HUES48 (cell line): ENCODE data around the gene PDZD2.

ENCODE experiments used
- H3K27ac ChIP-seq: one replicate; pipeline ENCODE4 v1.7.0; 2013; ENCODE audit warnings: low read depth, low read length, inconsistent platforms
- H3K27me3 ChIP-seq: 2 replicates; pipeline ENCODE4 v1.6.1; 2013; ENCODE audit warnings: mild to moderate bottlenecking, low read length; ENCODE audit not compliant: control insufficient read depth, insufficient read depth
- H3K36me3 ChIP-seq: 2 replicates; pipeline ENCODE4 v1.6.1; 2013; ENCODE audit warnings: low read length; ENCODE audit not compliant: control insufficient read depth, insufficient read depth
- H3K4me1 ChIP-seq: 2 replicates; pipeline ENCODE4 v1.6.1; 2013; ENCODE audit warnings: mild to moderate bottlenecking, low read length; ENCODE audit not compliant: control insufficient read depth, insufficient read depth
- H3K4me3 ChIP-seq: 2 replicates; pipeline ENCODE4 v1.5.1; 2013; ENCODE audit warnings: mild to moderate bottlenecking, low read depth, low read length
- H3K9ac ChIP-seq: 2 replicates; pipeline ENCODE4 v1.6.1; 2013; ENCODE audit warnings: mild to moderate bottlenecking, low read depth, low read length, moderate library complexity
- H3K9me3 ChIP-seq: 2 replicates; pipeline ENCODE4 v1.6.1; 2013; ENCODE audit warnings: low read length; ENCODE audit not compliant: control insufficient read depth, insufficient read depth

Gene PDZD2

DNA sequence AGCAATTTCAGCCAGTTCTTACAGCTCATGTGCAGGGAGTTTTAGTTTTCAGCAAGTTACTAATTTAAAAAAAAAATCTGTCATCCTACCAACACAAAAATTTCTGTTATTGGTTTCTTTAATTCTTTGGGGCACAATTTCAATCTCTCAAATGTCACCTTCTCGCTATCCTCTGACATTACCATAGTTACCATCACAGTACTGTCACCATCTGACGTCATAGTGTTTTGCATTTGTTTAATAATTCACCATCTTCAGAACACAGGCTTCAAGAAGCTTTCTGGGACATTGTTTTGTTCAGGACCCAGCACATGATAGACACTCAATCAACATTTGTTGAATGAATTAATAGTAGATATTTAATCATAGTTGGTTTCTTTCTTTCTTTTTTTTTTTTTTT is 155.1 kb downstream of the PDZD2 start:
- H3K9me3 ChIP-seq: no peaks in the 10 kb centered on the region
- no peaks in the 10 kb centered on the region for H3K4me1 ChIP-seq
- no peak overlapping the region for H3K27ac ChIP-seq

DNA sequence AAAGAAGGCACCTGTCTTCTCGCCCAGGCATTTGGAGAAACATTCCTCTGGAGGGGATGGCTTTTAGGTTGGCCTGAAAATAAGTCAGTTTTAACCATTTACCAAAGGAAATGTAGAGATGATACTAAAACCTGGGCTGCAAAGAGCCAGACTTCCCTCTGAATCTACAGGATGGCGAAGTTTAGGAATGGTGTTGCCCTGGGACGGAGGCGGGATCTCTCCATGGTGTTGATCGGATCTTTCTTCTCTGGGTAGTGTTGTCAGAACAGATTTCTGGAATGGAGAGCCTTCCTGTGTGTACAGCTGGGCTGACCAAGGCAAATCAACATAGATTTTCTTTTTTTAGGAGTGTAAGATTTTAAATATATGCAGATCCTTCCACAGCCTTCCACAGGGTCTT is 159.2 kb downstream of the PDZD2 start:
- no peak overlapping the region for H3K9ac ChIP-seq
- no peaks in the 10 kb centered on the region for H3K9me3 ChIP-seq
- H3K27me3 ChIP-seq: no peaks in the 10 kb centered on the region
- no peak overlapping the region for H3K27ac ChIP-seq
- H3K36me3 ChIP-seq: no peaks in the 10 kb centered on the region
- no peak overlapping the region for H3K4me3 ChIP-seq
- H3K4me1 ChIP-seq: no peaks in the 10 kb centered on the region

More for the DNA sequence above, 155.1 kb downstream of the PDZD2 start:
- no peaks in the 10 kb centered on the region for H3K36me3 ChIP-seq
- H3K9ac ChIP-seq: no peak overlapping the region
- H3K27me3 ChIP-seq: no peaks in the 10 kb centered on the region
- no peak overlapping the region for H3K4me3 ChIP-seq

DNA sequence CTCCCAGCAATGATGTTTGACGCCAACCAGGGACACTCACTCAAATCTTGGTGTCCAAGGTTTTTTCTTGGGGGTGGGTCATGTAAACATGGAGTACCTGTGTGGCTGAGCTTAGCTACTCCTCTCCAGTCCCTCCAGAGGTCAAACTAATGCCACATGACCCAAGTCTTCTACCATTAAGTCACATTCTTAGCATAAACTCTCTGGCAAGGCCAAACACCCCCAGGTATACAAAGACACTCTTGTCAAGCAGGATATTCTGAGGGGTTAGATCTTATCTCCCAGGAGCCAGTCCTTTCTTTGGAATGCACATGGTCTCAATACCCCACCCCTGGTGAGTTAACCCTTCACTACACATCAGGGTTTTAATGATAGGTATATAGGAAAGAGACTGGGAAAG is 161.4 kb downstream of the PDZD2 start:
- Histone ChIP-seq H3K4me3 (no peak overlapping the region), H3K9ac (no peak overlapping the region), H3K27me3 (no peaks in the 10 kb centered on the region), H3K36me3 (no peaks in the 10 kb centered on the region), H3K9me3 (no peaks in the 10 kb centered on the region), H3K27ac (no peak overlapping the region), H3K4me1 (no peaks in the 10 kb centered on the region)

DNA sequence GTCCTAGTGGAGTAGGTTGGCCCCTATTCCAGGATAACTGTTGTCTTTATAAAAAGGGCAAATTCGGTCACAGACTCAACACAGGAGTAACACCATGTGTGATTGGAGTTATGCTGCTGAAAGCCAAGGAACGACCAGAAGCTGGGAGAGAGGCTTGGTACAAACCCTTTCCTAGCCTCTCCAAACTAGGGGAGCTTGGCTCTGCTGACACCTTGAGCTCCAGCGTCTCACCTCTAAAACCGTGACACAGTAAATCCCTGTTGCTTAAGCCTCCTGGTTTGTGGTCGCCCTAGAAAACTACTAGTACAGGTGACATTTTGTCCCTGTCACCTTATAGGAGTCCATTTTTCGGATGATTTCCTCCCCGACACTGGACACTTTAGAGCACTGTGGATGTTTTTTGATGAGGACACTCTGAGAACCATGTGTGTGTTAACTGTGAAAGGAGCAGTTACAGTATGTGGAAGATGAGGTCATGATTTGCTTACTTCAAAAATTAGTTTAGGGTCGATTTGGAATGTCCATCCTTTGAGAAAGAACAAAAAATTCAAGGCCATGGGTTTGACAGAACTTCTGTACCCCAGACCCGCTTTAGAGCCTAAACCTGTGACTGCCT is 167.0 kb downstream of the PDZD2 start:
- Histone ChIP-seq H3K4me3 (no peak overlapping the region), H3K9ac (no peak overlapping the region), H3K27ac (no peak overlapping the region), H3K4me1 (no peaks in the 10 kb centered on the region), H3K36me3 (no peaks in the 10 kb centered on the region), H3K27me3 (no peaks in the 10 kb centered on the region), H3K9me3 (no peaks in the 10 kb centered on the region)

DNA sequence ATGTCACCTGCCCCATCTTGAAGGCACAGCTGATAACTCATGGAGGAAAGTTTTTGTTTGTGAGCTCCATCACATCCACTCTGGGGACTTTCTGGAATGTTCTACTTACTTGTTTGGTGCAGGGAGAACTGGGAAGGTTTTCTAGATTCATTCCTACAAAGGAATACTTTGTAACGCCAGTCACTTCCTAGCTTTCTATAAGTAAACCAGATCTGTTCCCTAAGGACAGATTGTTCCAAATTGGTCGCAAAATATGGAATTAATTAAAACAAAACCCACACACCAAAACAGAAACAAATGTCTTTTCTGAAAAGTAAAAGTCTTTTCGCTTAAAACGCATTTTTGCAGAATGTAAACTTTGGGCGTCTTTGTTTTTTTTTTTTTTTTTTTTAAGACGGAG is 167.6 kb downstream of the PDZD2 start:
- Histone ChIP-seq H3K27ac (no peak overlapping the region), H3K36me3 (no peaks in the 10 kb centered on the region), H3K9me3 (no peaks in the 10 kb centered on the region), H3K27me3 (no peaks in the 10 kb centered on the region), H3K4me1 (no peaks in the 10 kb centered on the region), H3K4me3 (no peak overlapping the region), H3K9ac (no peak overlapping the region)

DNA sequence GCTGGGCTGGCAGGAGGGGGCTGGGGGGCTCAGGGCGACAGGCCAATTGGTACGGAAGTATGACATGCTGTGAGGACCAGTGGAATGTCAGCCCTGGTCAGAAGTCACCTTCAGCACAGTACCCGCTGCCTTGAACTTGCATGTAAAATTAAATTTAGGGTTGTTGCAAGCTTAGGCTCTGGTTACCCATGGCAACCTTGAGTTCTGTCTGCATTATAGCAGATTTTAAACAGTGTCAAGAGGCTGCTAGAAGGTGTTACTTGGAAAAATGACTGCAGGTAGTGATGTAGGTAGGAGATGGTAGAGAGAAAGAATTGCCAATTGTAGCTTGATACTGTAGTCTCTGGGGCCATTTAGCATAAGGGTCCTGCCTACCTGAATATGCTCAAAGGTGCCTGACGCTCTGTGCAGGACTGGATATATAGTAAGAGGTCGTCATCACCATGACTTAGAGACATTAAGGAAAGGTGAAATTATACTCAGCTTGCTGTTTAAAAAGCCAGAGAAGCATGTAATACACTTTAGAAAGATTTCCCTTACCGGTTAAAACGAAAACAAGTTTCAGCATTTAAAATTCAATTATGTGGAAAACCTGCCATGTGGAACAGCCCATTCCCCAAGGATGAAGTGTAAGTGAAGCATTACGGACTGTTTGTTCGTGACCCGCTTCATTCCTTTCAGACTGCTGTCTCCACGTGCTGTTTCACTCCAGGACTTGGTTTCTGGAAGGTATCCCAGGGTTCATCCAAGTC is 169.0 kb downstream of the PDZD2 start:
- no peak overlapping the region for H3K27ac ChIP-seq
- H3K9ac ChIP-seq: no peak overlapping the region
- H3K36me3 ChIP-seq: no peaks in the 10 kb centered on the region
- H3K4me3 ChIP-seq: no peak overlapping the region
- H3K9me3 ChIP-seq: no peaks in the 10 kb centered on the region
- H3K27me3 ChIP-seq: no peaks in the 10 kb centered on the region
- H3K4me1 ChIP-seq: no peaks in the 10 kb centered on the region

DNA sequence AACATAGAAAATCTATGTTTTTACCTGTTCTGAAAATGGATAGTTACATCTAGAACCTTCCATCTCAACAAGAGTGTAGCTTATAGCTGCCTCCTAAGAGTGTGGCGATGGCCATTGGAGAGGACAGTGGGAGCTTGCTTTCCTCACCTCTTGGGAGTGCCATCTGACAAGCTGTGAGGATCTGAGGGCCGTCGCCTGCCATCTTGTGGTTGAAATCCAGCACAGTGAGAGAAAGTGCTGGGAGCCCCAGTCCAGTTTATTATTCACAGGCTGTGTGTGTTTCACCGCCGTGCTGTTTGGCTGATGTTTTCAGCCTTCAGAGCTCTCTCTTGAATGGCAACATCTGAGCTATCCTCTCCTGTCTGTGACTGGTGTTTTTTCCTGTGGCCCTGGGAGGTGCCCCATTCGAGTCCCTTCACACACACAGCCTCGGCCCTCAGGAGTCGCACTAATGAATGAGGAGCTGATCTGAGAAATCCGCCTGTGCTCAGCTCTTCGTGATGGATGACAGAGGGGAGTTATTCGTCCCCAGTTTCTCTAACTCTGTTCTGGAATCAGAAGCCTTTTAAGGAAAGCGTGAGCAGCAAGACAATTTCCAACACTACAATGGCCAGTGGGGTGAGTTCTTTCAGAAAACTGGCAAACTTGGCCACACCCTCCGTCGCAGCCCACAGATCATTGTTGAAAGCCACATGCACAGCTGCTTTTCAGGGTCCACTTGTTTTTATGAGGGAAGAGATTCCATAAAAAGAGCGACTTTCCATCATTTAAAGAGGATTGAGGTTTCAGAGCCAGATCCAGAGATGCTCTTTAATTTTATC is 170.3 kb downstream of the PDZD2 start:
- H3K36me3 ChIP-seq: no peaks in the 10 kb centered on the region
- H3K4me1 ChIP-seq: no peaks in the 10 kb centered on the region
- no peaks in the 10 kb centered on the region for H3K9me3 ChIP-seq
- no peak overlapping the region for H3K9ac ChIP-seq
- no peak overlapping the region for H3K4me3 ChIP-seq
- no peak overlapping the region for H3K27ac ChIP-seq
- H3K27me3 ChIP-seq: no peaks in the 10 kb centered on the region

DNA sequence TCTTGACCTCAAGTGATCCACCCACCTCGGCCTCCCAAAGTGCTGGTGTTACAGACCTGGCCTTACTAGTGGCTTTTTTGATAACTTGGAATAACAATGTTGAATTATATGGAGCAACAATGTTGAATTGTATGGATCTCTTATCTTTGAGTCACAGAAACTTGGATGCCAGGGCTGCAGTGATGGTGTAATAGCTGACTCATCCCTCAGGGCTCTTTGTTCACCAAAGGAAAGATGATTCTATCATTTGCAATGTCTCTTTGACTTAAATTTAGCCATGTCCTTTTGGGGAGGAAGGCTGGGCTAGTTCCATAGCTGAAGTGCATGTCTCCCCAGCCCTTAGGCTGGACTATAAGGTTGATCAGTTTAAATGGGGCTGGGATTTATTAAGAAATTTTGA is 172.3 kb downstream of the PDZD2 start:
- H3K27ac ChIP-seq: no peak overlapping the region
- H3K9me3 ChIP-seq: no peaks in the 10 kb centered on the region
- no peak overlapping the region for H3K4me3 ChIP-seq
- no peak overlapping the region for H3K9ac ChIP-seq
- peaks cover 10% of the 10 kb centered on the region; the same call in 1 of the 2 replicates for H3K4me1 ChIP-seq
- no peaks in the 10 kb centered on the region for H3K27me3 ChIP-seq
- no peaks in the 10 kb centered on the region for H3K36me3 ChIP-seq

DNA sequence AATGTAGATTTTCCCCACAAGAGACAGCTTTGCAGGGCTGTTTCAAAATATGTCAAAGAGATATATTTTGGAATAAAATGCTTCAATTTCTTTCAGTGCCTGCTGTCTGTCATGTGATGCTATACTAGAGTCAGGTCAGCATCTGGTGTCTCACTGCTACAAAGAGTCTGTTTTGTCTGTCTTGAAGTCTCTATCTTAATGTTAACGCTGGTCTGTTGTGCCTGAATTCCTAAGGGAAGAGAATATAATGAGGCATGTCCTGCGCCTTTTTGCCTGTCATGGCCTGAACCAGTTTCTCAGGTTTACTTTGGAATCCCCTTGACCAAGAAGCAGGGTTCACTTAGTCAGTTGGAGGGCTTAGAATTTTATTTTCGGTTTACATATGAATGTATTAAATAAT is 176.4 kb downstream of the PDZD2 start:
- no peaks in the 10 kb centered on the region for H3K36me3 ChIP-seq
- peaks cover 10% of the 10 kb centered on the region; the same call in 1 of the 2 replicates for H3K4me1 ChIP-seq
- no peak overlapping the region for H3K4me3 ChIP-seq
- no peaks in the 10 kb centered on the region for H3K9me3 ChIP-seq
- no peaks in the 10 kb centered on the region for H3K27me3 ChIP-seq
- H3K9ac ChIP-seq: no peak overlapping the region
- H3K27ac ChIP-seq: no peak overlapping the region

DNA sequence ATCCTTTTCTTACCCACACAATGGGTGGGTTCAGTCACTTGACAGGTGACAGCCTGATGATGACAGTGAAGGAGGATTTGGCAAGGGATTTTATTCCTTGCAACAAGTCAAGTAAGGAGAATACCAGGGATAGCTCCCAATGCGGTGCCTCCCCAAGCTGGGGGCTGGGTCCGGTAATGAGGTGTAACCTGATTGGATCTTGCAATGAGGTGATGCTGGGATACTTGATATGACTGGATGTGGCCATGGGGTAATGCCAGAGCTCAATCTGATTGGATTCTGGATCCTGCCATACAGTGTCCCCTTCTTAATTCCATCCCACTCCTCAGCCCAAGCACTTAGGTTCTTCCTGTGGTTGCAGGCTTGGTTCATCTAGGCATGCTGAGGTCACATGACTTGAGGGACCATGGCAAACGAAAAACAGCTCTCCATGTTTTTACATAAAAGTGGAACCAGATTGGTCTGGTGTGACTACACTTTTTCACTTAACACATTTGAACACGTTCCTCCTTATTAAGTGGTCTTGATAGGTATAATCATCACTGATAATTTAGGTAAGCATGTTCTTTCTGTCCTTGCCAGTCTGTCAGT is 181.1 kb downstream of the PDZD2 start:
- Histone ChIP-seq H3K36me3 (no peaks in the 10 kb centered on the region), H3K4me1 (peaks cover 7% of the 10 kb centered on the region; the same call in 1 of the 2 replicates), H3K9me3 (no peaks in the 10 kb centered on the region), H3K4me3 (no peak overlapping the region), H3K27ac (no peak overlapping the region), H3K27me3 (no peaks in the 10 kb centered on the region), H3K9ac (no peak overlapping the region)
